SIG-M5 treated with dmso at 0.1 percent for 504 hours (cell line): Measurements from ENCODE around the gene FNDC11.
"Not testable (repeated sequence)": the region's sequence is repeated elsewhere in the genome, so short reads cannot be mapped to it uniquely, and the experiment has no call there.

Experiments
- DNase-seq: peaks from one replicate; lab custom pipeline; 2025; ENCODE audit not compliant: unreplicated experiment; lab: John Stamatoyannopoulos, UW

Gene FNDC11

GRCh38 chr20:63565699-63566335, 11.9 kb downstream of the FNDC11 start:
- no peak for DNase-seq

DNA sequence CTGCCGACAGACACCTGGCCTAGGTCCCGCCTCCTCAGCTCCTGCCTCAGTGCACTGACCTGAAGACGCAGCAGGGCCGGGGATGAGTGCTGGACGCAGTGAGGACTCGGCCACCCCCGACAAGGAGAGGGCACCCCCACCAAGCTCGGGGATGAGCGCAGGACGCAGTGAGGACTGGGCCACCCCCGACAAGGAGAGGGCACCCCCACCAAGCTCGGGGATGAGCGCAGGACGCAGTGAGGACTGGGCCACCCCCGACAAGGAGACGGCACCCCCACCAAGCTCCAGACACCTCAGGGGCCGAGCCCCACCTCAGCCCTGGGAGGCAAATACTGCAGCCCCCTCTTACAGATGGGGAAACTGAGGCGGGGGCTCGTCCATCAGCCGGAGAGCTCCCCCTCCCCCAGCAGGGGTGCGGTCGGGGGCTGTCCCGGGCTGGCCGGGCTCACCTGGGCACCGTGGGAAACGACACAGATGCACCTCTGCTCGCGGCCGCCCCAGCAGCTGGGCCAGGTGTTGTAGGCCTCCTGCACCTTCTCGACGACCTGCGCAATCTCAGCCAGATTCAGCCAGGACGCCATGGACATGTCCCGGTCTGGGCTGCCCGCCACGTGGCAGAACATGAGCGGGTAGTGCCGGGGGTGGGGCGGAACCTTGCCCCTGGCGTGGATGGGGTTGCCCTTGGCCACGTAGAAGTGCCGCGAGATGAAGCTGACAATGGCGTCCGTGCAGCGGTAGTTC, 12.6 kb downstream of the FNDC11 start:
- no peak for DNase-seq

- no peak for DNase-seq
Observed at GRCh38 chr20:63567136-63567385, 13.1 kb downstream of the FNDC11 start.

GRCh38 chr20:63567386-63568169, 13.6 kb downstream of the FNDC11 start:
- DNase-seq = peak; percentile 62

- no peak for DNase-seq
Observed at GRCh38 chr20:63568170-63568981, 14.4 kb downstream of the FNDC11 start.

DNA sequence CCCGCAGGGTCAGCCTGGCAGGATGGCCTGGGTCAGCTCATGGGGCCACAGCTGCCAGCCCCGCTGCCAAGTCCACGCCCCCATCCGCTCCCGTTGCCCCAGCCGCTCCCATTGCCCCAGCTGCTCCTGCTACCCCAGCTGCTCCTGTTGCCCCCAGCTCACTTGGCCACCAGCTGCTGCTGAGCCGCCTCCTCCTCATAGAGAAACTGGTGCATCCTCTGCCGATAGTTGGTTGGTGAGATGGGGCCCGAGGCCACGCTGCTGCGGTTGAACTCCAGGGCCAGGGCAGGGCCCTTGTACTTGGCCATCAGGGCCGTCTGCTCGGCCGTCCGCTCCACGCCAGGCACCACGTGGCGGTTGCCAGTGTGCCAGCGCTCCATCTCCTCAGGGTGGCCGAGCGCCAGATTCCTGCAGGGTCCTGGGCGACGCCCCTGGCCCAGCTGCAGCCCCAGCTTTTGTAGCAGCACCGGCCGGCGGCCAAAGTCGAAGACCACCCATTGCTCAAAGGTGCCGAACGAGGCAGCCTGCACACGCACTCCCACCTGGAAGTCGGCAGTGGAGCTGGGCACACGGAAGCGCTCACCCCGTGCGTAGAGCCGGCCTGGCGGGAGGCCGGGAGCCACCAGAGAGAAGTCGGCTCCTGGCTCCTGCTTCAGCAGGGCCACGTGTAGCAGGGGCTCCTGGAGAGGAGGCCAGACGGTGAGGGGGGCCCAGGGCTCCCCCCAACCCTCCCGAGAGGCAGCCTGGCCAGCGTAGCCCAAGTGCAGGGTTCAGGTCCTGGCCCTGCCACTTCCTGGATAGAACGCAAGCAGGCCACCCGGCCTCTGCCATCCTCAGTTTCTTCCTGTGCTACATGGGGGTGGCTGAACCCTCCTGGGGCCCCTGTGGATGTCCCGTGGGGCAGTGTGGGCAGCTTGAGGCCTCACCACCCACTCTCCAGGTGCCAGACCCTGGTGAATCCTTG, 15.3 kb downstream of the FNDC11 start:
- no peak for DNase-seq

DNA sequence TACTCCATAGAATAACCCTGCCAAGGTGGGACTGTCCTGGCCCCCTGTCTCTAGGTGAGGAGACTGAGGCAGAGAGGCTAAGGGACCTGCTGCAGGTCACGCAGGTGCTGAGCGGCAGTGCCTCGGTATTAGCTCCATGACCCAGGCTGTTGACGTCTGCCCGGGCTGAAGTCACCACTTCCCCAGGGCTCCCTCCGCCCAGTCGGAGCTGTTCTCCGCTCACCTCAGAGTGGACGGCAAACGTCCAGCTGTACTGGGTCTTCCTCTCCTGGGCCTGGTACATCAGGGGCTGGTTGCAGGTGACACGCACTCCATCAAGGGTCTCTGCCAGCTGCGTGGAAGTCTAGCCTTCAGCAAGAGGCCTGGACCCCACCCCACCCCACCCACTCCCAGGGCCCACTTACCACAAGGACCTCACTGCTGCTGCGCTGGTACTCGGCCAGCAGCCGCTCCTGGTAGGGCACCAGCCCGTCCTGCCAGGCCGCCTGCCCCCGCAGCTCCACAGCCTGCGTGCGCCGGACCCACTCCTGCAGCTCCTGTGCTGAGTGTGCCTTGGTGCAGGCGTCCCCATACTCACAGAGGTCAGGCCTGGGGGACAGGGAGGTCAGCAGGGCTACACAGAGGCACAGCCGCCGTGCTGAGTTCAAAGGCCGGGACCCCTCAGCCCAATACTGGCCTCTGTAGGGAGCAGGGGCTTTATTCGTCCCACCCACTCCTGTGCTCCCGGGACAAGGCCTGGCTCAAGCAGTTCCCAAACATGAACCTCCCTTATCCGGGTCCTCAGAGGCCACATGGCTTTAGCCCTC, 16.5 kb downstream of the FNDC11 start:
- no peak for DNase-seq

DNA sequence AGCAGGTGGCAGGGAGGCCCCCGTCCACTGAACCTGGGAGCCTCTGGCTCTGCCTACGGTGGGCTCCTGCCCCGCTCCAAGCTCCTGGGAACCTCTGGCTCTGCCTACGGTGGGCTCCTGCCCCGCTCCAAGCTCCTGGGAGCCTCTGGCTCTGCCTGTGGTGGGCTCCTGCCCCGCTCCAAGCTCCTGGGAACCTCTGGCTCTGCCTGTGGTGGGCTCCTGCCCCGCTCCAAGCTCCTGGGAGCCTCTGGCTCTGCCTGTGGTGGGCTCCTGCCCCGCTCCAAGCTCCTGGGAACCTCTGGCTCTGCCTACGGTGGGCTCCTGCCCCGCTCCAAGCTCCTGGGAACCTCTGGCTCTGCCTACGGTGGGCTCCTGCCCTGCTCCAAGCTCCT, 17.1 kb downstream of the FNDC11 start:
- not testable (repeated sequence) for DNase-seq

DNA sequence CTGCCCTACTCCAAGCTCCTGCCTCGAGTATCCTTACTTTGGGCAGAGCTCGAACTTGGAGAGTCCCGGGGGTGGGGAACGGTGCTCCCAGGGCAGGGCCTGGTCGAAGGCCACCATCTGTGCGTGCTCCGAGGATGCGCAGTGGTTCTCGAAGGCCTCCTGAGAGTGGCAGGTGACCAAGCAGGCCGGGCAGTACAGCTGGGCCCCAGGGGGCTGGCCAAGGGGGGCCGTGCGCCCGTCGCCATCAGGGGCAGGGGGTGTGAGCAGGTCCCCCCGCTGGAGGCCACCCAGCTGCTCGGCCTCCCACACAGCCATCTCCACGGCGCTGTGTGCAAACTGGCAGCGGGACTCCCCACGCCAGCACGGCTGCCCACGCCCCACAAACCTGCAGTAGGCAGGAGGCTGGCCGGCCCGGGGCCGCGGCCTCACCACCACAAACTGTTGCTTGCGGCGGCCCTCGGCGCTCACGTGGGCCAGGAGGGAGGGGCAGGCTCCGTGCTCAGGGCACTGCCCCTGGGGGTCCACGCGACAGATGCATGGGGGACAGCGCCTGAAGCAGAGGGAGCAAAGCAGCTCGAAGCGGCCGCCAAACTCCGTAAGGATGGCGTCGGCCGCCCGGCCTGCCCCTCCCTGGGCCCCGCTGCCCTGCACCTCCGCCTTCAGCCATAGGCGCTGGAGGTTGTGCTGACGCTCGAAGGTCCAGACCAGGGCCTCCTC, 18.3 kb downstream of the FNDC11 start:
- no peak for DNase-seq

GRCh38 chr20:63572788-63573646, 19.1 kb downstream of the FNDC11 start:
- no peak for DNase-seq

DNA sequence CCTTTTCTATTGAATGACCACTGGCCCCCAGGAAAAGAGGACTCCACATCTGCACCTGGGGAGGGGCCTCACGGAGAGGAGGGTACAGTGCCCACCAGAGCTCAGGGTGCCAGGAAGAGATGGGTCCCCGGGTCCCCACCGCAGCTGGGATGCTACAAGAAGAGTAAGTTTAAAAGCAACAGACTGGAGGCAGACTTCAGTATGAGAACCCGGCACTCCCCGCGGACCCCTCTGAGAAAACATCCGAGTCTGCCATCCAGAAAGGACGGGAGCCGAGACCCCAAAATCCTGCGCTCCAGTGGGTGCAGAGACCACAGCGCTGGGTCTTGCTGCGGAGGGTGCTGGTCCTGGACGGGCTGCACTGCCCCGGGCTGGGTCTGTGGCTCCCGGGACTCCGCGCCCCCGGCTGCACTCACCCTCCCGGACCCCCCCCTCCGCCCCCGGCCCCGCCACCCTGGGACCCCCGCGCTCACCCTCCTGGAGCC, 19.7 kb downstream of the FNDC11 start:
- no peak for DNase-seq

DNA sequence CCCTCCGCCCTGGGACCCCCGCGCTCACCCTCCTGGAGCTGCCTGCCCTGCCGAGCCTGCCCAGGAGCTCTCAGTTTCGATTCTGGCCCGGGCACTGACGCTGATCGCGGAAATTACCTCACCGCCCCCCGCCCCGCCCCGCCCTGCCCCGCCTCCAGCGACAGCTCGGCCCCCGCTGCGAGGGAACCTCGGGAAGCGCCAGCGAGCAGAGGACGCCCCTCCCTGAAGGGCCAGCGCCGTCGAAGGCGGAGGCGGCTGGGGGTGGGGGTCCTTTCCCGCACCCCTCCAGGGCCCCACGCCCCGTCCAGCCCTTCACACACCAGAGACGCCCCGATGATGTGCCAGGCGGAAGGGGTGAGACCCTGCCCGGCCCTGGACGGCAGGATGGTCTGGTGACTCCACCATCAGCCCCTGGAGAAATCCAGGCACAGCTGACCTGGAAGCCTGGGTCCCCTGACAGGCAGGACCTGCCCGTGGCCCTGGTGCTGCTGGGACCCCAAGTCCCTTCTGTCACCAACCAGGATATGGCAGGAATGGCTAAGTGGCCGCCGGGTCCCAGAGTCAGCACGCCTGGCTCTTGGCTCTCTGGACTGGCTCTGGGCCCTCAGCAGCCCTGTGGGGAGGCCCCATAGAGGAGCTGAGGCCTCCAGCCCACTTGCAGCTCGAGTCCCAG, 20.3 kb downstream of the FNDC11 start, which contains the start of gene HELZ2:
Gene HELZ2, minus strand, starts transcription at position 84 of the 673 bp plus-strand sequence. CDS start 1,854 bp downstream, outside the sequence.
- peak; percentile 70 for DNase-seq

DNA sequence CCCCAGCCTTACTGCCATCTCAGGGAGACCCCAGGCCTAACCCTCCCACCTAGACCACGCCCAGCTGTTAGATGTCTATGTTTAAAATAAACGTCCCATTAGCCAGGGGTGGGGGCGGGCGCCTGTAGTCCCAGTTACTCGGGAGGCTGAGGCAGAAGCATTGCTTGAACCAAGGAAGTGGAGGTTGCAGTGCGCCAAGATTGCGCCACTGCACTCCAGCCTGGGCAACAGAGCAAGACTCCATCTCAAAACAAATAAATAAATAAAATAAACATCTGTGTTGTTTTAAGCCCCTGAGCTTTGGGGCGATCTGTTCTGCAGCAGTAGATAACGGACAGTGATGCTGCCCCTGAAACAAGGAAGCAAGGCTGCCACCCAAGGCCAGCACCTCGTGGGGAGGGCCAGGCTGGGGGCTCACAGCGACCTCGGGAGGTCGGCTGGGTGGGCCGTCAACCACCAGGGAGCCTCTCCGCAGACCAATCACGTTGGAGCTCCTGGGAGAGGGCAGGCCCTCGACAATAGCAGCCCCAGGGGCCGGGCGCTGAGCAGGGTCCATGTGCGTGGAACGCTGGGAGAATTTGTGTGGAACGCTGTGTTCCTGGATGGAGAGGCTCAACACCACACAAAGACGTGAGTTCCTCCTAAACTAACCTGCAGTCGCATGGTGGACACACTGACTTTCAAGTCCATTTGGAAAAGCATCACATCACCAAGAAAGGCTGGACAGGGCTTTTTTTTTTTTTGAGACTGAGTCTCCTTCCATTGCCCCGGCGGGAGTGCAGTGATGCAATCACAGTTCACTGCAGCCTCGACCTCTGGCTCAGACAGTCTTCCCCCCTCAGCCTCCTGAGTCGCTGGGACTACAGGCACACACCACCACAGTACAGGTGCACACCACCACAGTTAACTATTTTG, 21.1 kb downstream of the FNDC11 start:
- no peak for DNase-seq

DNA sequence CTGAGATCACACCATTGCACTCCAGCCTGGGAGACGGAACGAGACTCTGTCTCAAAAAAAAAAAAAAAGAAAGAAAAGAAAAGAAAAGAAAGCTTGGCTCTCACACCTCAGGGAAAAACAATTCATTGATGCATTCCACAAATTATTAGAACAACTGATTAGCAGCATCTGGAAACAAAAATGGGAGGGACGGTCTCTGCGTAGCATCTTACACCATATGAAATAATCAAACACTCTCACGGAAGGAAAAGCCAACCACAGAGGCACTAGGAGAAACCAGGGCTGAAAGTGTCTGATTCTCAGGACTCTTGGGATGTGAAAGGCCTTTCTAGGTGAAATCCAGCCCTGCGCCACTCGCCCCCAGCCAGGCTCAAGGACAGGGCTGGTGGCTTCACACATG, 22.4 kb downstream of the FNDC11 start:
- DNase-seq = no peak

- DNase-seq = no peak
Observed at GRCh38 chr20:63577317-63577894, 23.4 kb downstream of the FNDC11 start.
